ENCODE measurements around the gene ZMYM2.

GRCh38 chr13:20125129-20125782 lies 166.7 kb downstream of the ZMYM2 start:
- TF ChIP-seq POLR2AphosphoS5 (IDR thresholded peaks at IDR 0.05; ENCODE audit: low read depth, low read length), result no peak
- no peak for TF ChIP-seq POLR2A (IDR thresholded peaks at IDR 0.05; ENCODE audit: low read depth, low read length)

All from GM12892 (cell line).